Measurements from ENCODE around the gene C2CD3.

DNA sequence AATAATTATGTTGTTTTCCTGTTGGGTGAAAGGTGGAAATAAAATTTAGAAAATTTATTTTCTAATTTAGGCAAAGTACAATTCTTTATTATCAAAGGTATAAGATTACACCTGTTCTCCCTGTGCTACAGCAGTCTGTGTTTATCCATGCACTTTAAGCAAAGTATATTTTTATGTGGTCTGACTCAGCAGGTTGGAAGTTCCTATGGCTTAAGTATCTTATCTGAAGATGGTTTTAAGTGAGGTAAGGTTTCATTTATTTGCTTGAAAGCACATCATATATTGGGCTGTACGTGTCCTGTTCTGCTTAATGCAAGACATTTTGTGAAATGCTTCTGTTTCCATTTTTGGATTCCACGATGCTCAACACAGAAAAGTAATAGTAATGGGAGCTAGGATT is 14.9 kb upstream of the C2CD3 start:
- TF ChIP-seq, protein P1, sequence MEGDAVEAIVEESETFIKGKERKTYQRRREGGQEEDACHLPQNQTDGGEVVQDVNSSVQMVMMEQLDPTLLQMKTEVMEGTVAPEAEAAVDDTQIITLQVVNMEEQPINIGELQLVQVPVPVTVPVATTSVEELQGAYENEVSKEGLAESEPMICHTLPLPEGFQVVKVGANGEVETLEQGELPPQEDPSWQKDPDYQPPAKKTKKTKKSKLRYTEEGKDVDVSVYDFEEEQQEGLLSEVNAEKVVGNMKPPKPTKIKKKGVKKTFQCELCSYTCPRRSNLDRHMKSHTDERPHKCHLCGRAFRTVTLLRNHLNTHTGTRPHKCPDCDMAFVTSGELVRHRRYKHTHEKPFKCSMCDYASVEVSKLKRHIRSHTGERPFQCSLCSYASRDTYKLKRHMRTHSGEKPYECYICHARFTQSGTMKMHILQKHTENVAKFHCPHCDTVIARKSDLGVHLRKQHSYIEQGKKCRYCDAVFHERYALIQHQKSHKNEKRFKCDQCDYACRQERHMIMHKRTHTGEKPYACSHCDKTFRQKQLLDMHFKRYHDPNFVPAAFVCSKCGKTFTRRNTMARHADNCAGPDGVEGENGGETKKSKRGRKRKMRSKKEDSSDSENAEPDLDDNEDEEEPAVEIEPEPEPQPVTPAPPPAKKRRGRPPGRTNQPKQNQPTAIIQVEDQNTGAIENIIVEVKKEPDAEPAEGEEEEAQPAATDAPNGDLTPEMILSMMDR (IDR thresholded peaks at IDR 0.05): no peak
- TF ChIP-seq POLR2A (IDR thresholded peaks at IDR 0.05): no peak
